Measurements from ENCODE around the gene SERTAD4. TPM values are rescaled to one million over a fixed set of nuclear protein-coding genes. Genes with fewer than 3 reads are reported as not detected.

The SERTAD4 gene
- total and polyA plus RNA-seq, 4 donors: under 0.01 to 0.02 (median under 0.01) TPM; not detected in 1

- no peaks in the 10 kb centered on the region for H3K9me3 ChIP-seq (ENCODE audit: control insufficient read depth in 4 of 4, low read length in 3 of 4)
- no peaks in the 10 kb centered on the region for H3K36me3 ChIP-seq (ENCODE audit: control insufficient read depth in 4 of 4, insufficient read depth in 3 of 4, low read depth in 1 of 4, low read length in 3 of 4)
- 7% methylated on average over 20 of the region's 20 CpGs for whole genome bisulfite sequencing
- H3K4me1 ChIP-seq (ENCODE audit: control insufficient read depth in 4 of 4, insufficient read depth in 4 of 4, low read length in 3 of 4): peaks cover 10 to 19% (median 11%) of the 10 kb centered on the region in 4 donors
- H3K4me3 ChIP-seq (ENCODE audit: low read depth in 1 of 3, low read length in 3 of 3): peak overlapping the region in 1 of 3 donors; percentile 56
- no peak overlapping the region for H3K9ac ChIP-seq (ENCODE audit: low read depth in 1 of 2, low read length in 2 of 2)
- H3K27ac ChIP-seq (ENCODE audit: low read depth in 1 of 2, low read length in 2 of 2): no peak overlapping the region
- peaks cover 0 to 14% (median 10%) of the 10 kb centered on the region in 4 donors for H3K27me3 ChIP-seq (ENCODE audit: control insufficient read depth in 4 of 4, insufficient read depth in 4 of 4, low read length in 3 of 4)
- DNase-seq (ENCODE audit: low spot score): no peak
- no peak for TF ChIP-seq FOXA2 (IDR thresholded peaks at IDR 0.05)
- TF ChIP-seq HNF4A (conservative IDR thresholded peaks at IDR 0.05): no peak
- TF ChIP-seq EGR1 (IDR thresholded peaks at IDR 0.05; ENCODE audit: low read depth in 2 of 2): no peak
- no peak for TF ChIP-seq JUND (IDR thresholded peaks at IDR 0.05)
- no peak for TF ChIP-seq ATF3 (IDR thresholded peaks at IDR 0.05)
- no peak for TF ChIP-seq FOXA1 (IDR thresholded peaks at IDR 0.05)
- TF ChIP-seq HNF4G (IDR thresholded peaks at IDR 0.05): no peak
- TF ChIP-seq RXRA (IDR thresholded peaks at IDR 0.05): no peak
- no peak for TF ChIP-seq GABPA (IDR thresholded peaks at IDR 0.05 in 1 of 2, conservative IDR thresholded peaks at IDR 0.05 in 1 of 2)
- no peak for TF ChIP-seq TAF1 (conservative IDR thresholded peaks at IDR 0.05)
- TF ChIP-seq REST (IDR thresholded peaks at IDR 0.05): no peak
- no peak for TF ChIP-seq RAD21 (IDR thresholded peaks at IDR 0.05)
- TF ChIP-seq YY1 (IDR thresholded peaks at IDR 0.05): no peak
- no peak for TF ChIP-seq ZBTB33 (IDR thresholded peaks at IDR 0.05)
Observed at GRCh38 chr1:210231846-210232510, 618 bp upstream of the SERTAD4 start.

DNA sequence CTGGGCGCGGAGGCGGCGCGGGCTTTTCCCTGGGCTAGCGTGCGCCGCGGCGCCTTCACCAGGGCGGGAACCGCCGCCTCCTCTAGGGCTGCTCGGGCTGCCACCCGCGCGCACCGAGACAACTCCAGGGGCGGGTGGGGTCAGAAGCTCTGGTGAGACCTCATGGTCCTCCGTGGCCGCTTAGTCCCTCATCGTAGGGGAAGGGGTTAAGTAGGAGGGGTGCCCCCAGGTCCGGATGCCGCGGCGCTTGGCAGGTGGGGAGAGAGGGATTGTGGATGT is 559 bp downstream of the SERTAD4 start:
- Histone ChIP-seq H3K4me3 (ENCODE audit: low read depth in 1 of 3, low read length in 3 of 3) (peak overlapping the region in 2 of 3 donors; percentile 15 to 56), H3K4me1 (ENCODE audit: control insufficient read depth in 4 of 4, insufficient read depth in 4 of 4, low read length in 3 of 4) (peaks cover 10 to 19% (median 11%) of the 10 kb centered on the region in 4 donors), H3K9me3 (ENCODE audit: control insufficient read depth in 4 of 4, low read length in 3 of 4) (no peaks in the 10 kb centered on the region), H3K27ac (ENCODE audit: low read depth in 1 of 2, low read length in 2 of 2) (no peak overlapping the region), H3K36me3 (ENCODE audit: control insufficient read depth in 4 of 4, insufficient read depth in 3 of 4, low read depth in 1 of 4, low read length in 3 of 4) (no peaks in the 10 kb centered on the region), H3K27me3 (ENCODE audit: control insufficient read depth in 4 of 4, insufficient read depth in 4 of 4, low read length in 3 of 4) (peaks cover 0 to 15% (median 10%) of the 10 kb centered on the region in 4 donors), H3K9ac (ENCODE audit: low read depth in 1 of 2, low read length in 2 of 2) (no peak overlapping the region)
- DNase-seq (ENCODE audit: low spot score): no peak
- TF ChIP-seq REST (IDR thresholded peaks at IDR 0.05): no peak
- no peak for TF ChIP-seq SP1 (IDR thresholded peaks at IDR 0.05)
- TF ChIP-seq JUND (IDR thresholded peaks at IDR 0.05): no peak
- TF ChIP-seq EGR1 (IDR thresholded peaks at IDR 0.05; ENCODE audit: low read depth in 2 of 2): no peak
- no peak for TF ChIP-seq CTCF (IDR thresholded peaks at IDR 0.05; ENCODE audit: low read depth, low read length, missing input control)
- TF ChIP-seq FOXA2 (IDR thresholded peaks at IDR 0.05): no peak
- WGBS: 2% methylated on average over 26 of the region's 26 CpGs
